ENCODE data around the gene OR13G1. TPM values are rescaled to one million over a fixed set of nuclear protein-coding genes. Genes with fewer than 3 reads are reported as not detected.

The OR13G1 gene
- total and polyA plus RNA-seq, 2 donors (not counting 3 experiments of a cell fraction or from before 2014, with no cell fraction given) = not detected

DNA sequence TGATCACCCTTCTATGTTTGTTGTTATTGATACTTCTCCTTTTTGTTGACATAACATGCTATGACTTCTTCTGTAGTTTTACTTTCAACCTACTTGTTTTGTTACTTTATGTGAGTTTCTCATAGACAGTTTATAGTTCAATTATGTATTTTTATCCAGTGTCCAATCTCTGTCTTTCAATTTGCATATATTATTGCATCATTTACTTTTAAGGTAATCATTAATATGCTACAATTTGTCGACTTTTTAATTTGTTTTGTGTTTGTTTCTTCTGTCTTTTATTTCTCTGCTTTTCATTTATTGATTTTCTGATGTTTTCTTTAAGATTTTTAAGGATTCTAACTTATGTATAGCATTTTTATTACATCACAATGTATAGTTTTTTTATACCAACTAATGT, 10.3 kb downstream of the OR13G1 start:
- no peak for TF ChIP-seq JUN (IDR thresholded peaks at IDR 0.05; ENCODE audit: borderline replicate concordance, insufficient read depth, insufficient read length, low read depth)
- no peak for TF ChIP-seq MYC (IDR thresholded peaks at IDR 0.05; ENCODE audit: low read depth, low read length)
- TF ChIP-seq GATA2 (IDR thresholded peaks at IDR 0.05; ENCODE audit: insufficient read depth, insufficient read length, low read depth, low read length) = no peak
- TF ChIP-seq EZH2 (IDR thresholded peaks at IDR 0.05; ENCODE audit: borderline replicate concordance, low read depth, low read length, severe bottlenecking) = no peak
- TF ChIP-seq POLR2A (IDR thresholded peaks at IDR 0.05; ENCODE audit: low read depth, low read length) = no peak
- TF ChIP-seq, protein P1, sequence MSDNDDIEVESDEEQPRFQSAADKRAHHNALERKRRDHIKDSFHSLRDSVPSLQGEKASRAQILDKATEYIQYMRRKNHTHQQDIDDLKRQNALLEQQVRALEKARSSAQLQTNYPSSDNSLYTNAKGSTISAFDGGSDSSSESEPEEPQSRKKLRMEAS (IDR thresholded peaks at IDR 0.05; ENCODE audit: insufficient read depth, insufficient read length) = no peak
- no peak for TF ChIP-seq POLR2AphosphoS5 (IDR thresholded peaks at IDR 0.05; ENCODE audit: insufficient read depth, low read depth, low read length)
- no peak for TF ChIP-seq FOS (IDR thresholded peaks at IDR 0.05; ENCODE audit: borderline replicate concordance, insufficient read depth, low read length)
- TF ChIP-seq, protein P2, sequence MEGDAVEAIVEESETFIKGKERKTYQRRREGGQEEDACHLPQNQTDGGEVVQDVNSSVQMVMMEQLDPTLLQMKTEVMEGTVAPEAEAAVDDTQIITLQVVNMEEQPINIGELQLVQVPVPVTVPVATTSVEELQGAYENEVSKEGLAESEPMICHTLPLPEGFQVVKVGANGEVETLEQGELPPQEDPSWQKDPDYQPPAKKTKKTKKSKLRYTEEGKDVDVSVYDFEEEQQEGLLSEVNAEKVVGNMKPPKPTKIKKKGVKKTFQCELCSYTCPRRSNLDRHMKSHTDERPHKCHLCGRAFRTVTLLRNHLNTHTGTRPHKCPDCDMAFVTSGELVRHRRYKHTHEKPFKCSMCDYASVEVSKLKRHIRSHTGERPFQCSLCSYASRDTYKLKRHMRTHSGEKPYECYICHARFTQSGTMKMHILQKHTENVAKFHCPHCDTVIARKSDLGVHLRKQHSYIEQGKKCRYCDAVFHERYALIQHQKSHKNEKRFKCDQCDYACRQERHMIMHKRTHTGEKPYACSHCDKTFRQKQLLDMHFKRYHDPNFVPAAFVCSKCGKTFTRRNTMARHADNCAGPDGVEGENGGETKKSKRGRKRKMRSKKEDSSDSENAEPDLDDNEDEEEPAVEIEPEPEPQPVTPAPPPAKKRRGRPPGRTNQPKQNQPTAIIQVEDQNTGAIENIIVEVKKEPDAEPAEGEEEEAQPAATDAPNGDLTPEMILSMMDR (IDR thresholded peaks at IDR 0.05; ENCODE audit: extremely low read depth in 1 of 2, insufficient read depth in 1 of 2, low read depth in 1 of 2, low read length in 2 of 2) = no peak
- no peaks in the 10 kb centered on the region for H3K79me2 ChIP-seq (ENCODE audit: control insufficient read depth, insufficient read depth, low read length)
- no peak overlapping the region for H3K4me2 ChIP-seq (ENCODE audit: insufficient read depth, low read length)
- peaks cover 4% of the 10 kb centered on the region for H3K9me3 ChIP-seq (replicated peaks; ENCODE audit: control insufficient read depth, insufficient read depth, low read length)
- ChIA-PET CTCF (no interaction called here), POLR2A (no interaction called here)
- DNase-seq (ENCODE audit: low read depth, low spot score) (no peak), FAIRE-seq (no peak)
- no peak overlapping the region for H3K4me3 ChIP-seq (replicated peaks in 1 of 3; ENCODE audit: insufficient read depth in 1 of 3, low read depth in 1 of 3, low read length in 3 of 3)
- dilution Hi-C loops (cut with MboI; ENCODE audit: extremely low pct_ligation_motif_present, low sequenced_read_pairs) = no loop called here
- no TSS peak for BruUV-seq (replicated peaks)
- intact Hi-C loops (cut with micrococcal nuclease) = no loop called here
- H3K4me1 ChIP-seq (ENCODE audit: control insufficient read depth, extremely low read depth, insufficient read depth, low read length) = no peaks in the 10 kb centered on the region
- no peak overlapping the region for H2AFZ ChIP-seq (ENCODE audit: low read depth, low read length)
- H3K36me3 ChIP-seq (ENCODE audit: control insufficient read depth in 2 of 2, extremely low read depth in 1 of 2, insufficient read depth in 2 of 2, low read length in 2 of 2) = no peaks in the 10 kb centered on the region
- no peaks in the 10 kb centered on the region for H3K27me3 ChIP-seq (ENCODE audit: control insufficient read depth in 2 of 2, insufficient read depth in 2 of 2, low read length in 2 of 2)
- H3K27ac ChIP-seq (ENCODE audit: insufficient read depth, low read depth, low read length) = no peak overlapping the region
- no peak overlapping the region for H3K9ac ChIP-seq (replicated peaks; ENCODE audit: extremely low read depth, insufficient read depth, low read length)
- no peaks in the 10 kb centered on the region for H4K20me1 ChIP-seq (replicated peaks; ENCODE audit: control insufficient read depth, extremely low read depth, insufficient read depth, low read length)
- no peaks in the 10 kb centered on the region for H3K9me1 ChIP-seq (replicated peaks; ENCODE audit: control insufficient read depth, extremely low read depth, insufficient read depth, low read length)

Data from endothelial cell of umbilical vein (primary cell).